Chondrocyte (in vitro differentiated cells): ENCODE data around the gene USP43. TPM values are rescaled to one million over a fixed set of nuclear protein-coding genes. Genes with fewer than 3 reads are reported as not detected.

Experiments used
- DNase-seq: peaks from one replicate; pipeline ENCODE4 v3.0.0; 2021; ENCODE audit warnings: mixed read lengths, low spot score
- H3K27ac Mint-ChIP-seq: one replicate; pipeline ENCODE4 v1.8.0; 2021; ENCODE audit warnings: mild to moderate bottlenecking, moderate library complexity, mixed read lengths; ENCODE audit not compliant: unreplicated experiment
- H3K27me3 Mint-ChIP-seq: 2 replicates; pipeline ENCODE4 v1.8.0; 2021; ENCODE audit warnings: low read depth, mixed read lengths
- H3K36me3 Mint-ChIP-seq: 2 replicates; pipeline ENCODE4 v1.8.0; 2021; ENCODE audit warnings: low read depth, mixed read lengths
- H3K4me1 Mint-ChIP-seq: 2 replicates; pipeline ENCODE4 v1.8.0; 2021; ENCODE audit warnings: low read depth, mild to moderate bottlenecking, mixed read lengths
- H3K4me3 Mint-ChIP-seq: one replicate; pipeline ENCODE4 v1.8.0; 2021; ENCODE audit warnings: mild to moderate bottlenecking, moderate library complexity, mixed read lengths; ENCODE audit not compliant: unreplicated experiment
- H3K9me3 Mint-ChIP-seq: 2 replicates; pipeline ENCODE4 v1.8.0; 2021; ENCODE audit warnings: low read depth, mixed read lengths
- CTCF ChIP-seq: fragments of 200-600 bp; sonication (generic); IDR thresholded peaks from 2 replicates; pipeline ENCODE4 v1.5.0; 2021; ENCODE audit warnings: antibody characterized with exemption, mild to moderate bottlenecking, moderate library complexity
- total RNA-seq: library from RNA; stranded (reverse); gene quantifications from 3 replicates; pipeline ENCODE4 v1.2.1, GENCODE V29; 2021

Gene USP43
- total RNA-seq, 1 donor from 2014 or later = 2.7 TPM

- peaks cover 6% of the 10 kb centered on the region for H3K4me1 Mint-ChIP-seq
- no peak for DNase-seq
- no peak for TF ChIP-seq CTCF
- H3K27ac Mint-ChIP-seq = no peak overlapping the region
- H3K27me3 Mint-ChIP-seq = no peaks in the 10 kb centered on the region
- no peaks in the 10 kb centered on the region for H3K9me3 Mint-ChIP-seq
- no peaks in the 10 kb centered on the region for H3K36me3 Mint-ChIP-seq
- no peak overlapping the region for H3K4me3 Mint-ChIP-seq
Observed at GRCh38 chr17:9672266-9672665, 26.9 kb downstream of the USP43 start.

GRCh38 chr17:9672691-9673090 lies 27.4 kb downstream of the USP43 start:
- no peaks in the 10 kb centered on the region for H3K27me3 Mint-ChIP-seq
- TF ChIP-seq CTCF = no peak
- no peak overlapping the region for H3K27ac Mint-ChIP-seq
- no peak for DNase-seq
- H3K36me3 Mint-ChIP-seq = no peaks in the 10 kb centered on the region
- H3K4me1 Mint-ChIP-seq = peaks cover 6% of the 10 kb centered on the region
- no peak overlapping the region for H3K4me3 Mint-ChIP-seq
- H3K9me3 Mint-ChIP-seq = no peaks in the 10 kb centered on the region

- peak; percentile 76 for TF ChIP-seq CTCF
- H3K4me1 Mint-ChIP-seq = peaks cover 6% of the 10 kb centered on the region
- peaks cover 8% of the 10 kb centered on the region for H3K9me3 Mint-ChIP-seq
- H3K4me3 Mint-ChIP-seq = no peak overlapping the region
- no peak overlapping the region for H3K27ac Mint-ChIP-seq
- DNase-seq = no peak
- H3K36me3 Mint-ChIP-seq = peaks cover 12% of the 10 kb centered on the region
- H3K27me3 Mint-ChIP-seq = no peaks in the 10 kb centered on the region
Observed at GRCh38 chr17:9676084-9676483, 30.8 kb downstream of the USP43 start.

GRCh38 chr17:9676820-9677310 lies 31.5 kb downstream of the USP43 start:
- Mint-ChIP-seq H3K4me3 (no peak overlapping the region), H3K27me3 (no peaks in the 10 kb centered on the region), H3K4me1 (peaks cover 6% of the 10 kb centered on the region), H3K36me3 (peaks cover 12% of the 10 kb centered on the region), H3K27ac (peak overlapping the region; percentile 22), H3K9me3 (peaks cover 8% of the 10 kb centered on the region)
- no peak for DNase-seq
- no peak for TF ChIP-seq CTCF

GRCh38 chr17:9677411-9677810 lies 32.1 kb downstream of the USP43 start:
- Mint-ChIP-seq H3K4me3 (no peak overlapping the region), H3K27ac (no peak overlapping the region), H3K27me3 (no peaks in the 10 kb centered on the region), H3K36me3 (peaks cover 12% of the 10 kb centered on the region), H3K4me1 (peaks cover 6% of the 10 kb centered on the region), H3K9me3 (peaks cover 8% of the 10 kb centered on the region)
- no peak for TF ChIP-seq CTCF
- no peak for DNase-seq
